HG03196 (cell line): Measurements from ENCODE around the gene UBR4.

Source experiments
- ATAC-seq: cut with Tn5 transposase; IDR thresholded peaks from one replicate; pipeline ENCODE4 v1.9.1; 2021; ENCODE audit not compliant: unreplicated experiment

Gene UBR4

DNA sequence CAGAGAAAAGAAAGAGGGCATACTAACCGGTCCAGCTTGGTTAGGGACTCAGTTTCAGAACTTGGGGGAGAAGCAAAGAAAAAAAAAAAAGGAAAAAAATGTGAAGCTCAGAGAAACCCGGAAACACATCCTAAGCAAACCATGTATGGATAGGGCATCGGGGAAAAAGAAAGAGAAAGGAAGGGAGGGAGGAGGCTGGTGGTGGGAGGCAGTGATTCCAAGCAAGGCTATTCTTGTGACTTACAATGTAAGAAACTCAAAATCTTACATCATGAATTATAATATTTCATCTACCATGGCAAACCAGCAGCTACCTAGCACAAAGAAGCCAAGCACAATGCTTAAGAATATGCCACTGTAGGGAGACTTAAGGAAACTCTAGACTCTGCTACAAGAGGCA lies 60.3 kb downstream of the UBR4 start:
- ATAC-seq: no peak

DNA sequence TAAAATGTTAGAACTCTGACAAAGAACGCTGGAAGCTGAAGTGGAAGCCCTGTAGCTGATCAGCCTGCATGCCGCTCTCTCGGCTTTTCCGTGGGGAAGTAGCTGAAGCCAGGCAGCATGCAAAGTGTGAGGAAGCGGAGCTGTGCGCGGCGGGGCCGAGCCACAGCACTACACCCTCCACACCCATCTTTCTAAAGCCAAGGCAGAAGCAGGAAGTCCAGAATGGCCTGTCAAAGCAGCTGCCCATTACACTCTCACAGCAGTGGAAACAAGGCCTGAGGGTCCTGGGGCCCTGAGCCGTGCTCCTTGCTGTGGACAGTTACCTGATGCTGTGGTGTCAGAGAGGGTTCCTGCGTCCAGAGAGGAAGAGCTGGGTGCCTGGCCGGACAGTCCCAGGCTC lies 69.6 kb downstream of the UBR4 start:
- ATAC-seq: no peak

DNA sequence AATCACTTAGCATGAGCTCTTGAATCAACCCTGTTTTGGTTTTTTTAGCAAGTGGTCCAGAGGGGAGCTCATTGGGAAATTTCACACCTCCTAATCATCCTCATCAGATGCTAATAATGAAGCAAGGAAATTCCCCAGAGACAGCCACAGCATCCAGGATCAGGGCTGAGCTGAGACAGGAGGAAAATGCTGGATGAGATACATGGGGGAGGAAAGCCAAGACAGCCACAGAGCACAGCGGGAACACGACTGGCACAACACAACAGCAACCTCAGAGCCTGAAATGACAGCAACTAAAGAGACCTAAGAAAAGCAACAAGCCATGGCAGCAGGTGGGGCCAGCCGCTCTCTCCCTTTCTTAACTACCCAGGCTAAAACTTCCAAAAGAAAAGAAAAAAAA lies 70.4 kb downstream of the UBR4 start:
- no peak for ATAC-seq

DNA sequence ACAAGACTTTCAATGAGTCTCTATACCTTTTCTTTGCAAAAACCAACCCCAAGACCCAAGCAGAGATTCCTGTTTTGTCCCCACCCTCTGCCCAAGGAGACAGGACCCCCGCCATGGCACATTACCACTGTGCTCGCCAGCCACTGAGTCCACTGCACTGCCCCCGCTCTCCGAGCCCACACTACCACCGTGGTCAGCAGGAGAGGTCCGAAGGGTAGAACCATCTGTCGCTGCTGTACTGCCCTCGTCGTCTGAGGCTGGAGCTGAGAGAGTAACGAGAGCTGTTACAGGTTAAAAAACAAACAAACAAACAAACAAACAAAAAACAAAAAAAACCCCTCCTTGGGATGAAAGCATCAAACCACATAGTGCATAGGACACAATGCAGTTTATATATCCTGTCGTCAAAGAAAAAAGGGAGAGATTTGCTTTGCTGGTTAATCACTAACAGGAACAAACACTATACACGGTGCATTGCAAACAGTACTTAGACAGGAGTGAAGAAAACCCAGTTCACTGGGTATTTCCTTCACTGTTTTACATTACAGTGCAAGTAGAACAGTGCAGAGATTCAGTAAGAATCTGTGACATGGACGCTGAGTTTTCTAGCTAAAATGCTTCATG lies 71.0 kb downstream of the UBR4 start:
- no peak for ATAC-seq

DNA sequence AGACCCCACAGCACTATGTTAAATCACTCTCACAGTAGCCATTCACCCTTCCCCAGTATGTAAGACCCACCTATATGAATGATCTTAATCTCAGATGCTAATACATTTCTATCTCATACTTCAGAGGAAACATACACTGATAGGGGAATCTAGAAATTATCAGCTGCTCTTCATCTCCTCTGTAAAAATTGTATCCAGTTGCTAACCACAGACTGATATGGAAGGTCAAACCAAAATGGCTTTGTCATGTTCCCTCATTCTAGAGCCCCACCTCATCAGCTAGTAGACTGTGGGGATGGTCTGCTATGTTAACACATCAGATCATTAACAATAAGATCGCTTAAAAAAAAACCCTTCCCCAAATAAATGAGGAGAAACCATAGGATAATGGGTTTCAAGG lies 71.7 kb downstream of the UBR4 start:
- no peak for ATAC-seq

DNA sequence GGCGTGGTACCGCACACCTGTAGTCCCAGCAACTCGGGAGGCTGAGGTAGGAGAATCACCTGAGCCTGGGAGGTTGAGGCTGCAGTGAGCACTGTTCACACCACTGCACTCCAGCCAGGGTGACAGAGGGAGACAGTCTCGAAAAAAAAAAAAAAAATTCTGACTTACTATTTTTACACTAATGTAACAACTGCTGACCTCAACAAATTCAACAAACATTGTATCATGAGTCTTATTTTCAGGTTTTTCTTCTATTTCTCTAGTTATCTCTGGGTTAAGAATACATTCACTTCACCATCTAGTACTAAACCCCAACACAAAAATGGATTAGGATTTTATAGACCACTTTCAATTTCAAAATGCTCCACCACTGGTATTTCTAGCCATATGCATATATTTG lies 72.9 kb downstream of the UBR4 start:
- no peak for ATAC-seq

DNA sequence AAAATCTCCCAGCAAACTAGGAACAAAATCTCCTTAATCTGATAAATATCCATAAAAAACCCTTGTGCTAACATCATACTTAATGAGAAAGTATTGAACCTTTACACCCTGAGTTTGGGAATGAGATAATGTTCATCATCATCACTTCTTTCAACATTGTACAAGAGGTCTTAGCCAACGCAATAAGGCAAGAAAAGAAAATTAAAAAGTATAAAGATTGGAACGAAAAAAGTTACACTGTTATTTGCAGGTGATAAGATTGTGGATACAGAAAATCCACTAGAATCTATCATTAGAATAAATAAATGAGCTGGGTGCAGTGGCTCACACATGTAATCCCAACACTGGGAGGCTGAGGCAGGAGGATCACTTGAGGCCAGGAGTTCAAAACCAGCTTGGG lies 76.7 kb downstream of the UBR4 start:
- ATAC-seq: no peak

DNA sequence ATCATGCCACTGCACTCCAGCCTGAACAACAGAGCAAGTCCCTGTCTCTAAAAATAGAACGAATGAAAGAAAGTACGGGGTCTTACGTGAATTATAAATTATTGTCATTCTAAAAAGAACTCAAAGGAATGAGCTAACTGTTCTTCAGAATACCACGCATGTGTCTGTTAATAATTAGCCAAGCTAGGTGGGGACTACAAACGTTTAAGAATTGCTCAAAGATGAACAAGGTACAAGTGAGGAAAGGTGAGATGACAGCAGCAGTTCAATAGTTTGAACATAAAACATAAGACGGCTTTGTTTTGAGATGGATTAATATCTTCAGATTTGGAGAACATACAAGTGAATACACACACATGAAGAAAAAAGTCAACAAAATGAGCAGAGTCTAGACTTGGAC lies 79.6 kb downstream of the UBR4 start:
- ATAC-seq: no peak

DNA sequence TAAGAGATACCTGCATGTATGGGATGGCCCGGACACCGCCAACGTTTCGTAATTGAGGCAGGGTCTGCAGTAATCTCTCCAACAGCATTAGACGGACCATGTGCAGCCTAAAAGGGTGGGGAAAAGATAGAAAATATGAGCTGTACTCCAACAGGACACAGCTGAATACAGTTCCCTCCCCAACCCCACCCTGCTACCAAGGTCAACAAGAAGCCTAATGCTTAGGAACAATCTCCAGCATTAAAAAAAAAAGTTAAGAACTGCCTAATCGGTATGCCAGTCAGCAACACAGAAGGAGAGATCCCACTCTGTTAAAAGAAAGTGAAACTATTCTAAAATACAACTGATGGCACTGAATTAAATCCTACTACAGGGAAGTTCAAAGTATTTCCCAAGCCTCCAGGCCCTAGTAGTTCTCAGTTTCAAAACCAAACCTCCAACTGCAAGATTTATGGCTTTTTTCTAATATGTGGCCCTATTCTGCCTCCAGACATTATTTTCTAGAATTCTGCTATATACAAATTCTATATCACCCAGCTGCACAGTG lies 81.0 kb downstream of the UBR4 start:
- ATAC-seq: no peak

DNA sequence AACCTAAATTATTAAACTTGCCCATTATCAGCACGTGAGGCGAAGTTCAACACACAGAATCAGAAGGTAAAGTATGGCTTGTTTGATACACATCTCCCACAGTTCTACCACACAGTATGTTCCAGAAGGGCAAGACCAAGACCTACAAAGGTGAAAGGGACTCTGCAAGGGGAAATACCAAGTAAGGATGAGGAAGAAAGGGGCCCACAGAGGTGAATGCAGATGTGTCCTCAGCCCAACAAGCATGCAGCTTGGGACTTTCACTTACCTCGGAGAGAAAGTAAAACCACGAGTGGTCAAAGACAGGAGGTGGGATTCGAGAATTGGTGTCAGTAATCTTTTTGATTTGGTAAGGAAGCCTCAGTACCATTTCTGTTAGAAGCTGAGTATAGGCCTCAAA lies 85.8 kb downstream of the UBR4 start:
- ATAC-seq: no peak

DNA sequence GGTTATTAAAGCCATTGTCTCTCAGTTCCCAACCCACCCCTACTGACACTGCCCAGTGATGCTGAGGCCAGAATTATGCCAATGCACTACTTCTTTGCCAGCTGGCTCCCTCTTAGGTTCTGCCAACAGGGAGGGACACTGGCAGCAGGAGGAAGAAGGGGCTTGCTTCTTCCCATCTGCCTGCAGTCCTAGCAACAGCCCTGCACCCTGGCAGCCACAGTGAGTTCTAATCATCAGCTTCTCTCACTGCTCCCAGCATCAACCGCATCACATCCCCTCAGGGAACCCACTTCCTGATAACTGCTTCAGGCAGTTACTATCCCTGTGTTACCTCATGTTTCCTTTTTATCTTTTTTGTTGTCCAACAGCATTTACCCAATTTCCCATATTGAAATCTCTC lies 86.2 kb downstream of the UBR4 start:
- ATAC-seq: no peak

DNA sequence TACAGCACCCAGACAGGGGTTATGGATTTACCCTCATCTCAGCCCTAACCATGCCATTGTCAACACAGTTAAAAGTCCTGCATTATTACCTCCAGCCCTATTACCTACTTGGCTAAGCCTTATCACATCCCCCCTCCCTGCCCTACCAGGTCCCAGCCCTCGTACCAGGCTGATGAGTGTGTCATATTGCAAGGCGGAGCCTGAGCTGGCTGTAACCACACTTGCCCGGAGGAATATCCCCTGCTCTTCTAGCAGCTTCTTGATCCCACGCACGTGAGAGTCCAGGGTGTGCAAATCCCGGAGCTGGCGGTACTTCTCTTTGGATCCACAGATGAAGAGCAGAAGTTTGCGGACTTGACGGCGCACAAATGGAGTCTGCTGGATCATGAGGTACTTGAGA lies 87.4 kb downstream of the UBR4 start:
- no peak for ATAC-seq

DNA sequence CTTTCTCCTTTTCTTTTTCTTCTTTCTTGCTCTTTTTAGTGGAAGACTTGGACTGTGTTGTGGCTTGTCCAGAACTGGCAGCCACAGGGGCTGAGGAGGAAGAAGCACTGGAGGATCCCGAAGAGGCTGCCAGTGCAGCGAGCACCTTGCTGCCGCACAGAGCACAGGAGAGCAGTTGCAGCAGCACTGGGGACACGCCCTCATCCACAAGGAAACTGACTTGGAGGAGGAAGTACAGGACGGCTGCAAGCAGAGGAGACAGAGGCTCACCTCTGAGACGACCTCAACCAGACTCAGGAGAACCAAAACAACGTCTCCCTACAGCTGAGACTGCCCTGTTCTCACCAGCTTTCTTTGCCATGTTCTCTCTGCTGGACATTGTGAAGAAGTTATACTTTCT lies 88.9 kb downstream of the UBR4 start:
- ATAC-seq: no peak

DNA sequence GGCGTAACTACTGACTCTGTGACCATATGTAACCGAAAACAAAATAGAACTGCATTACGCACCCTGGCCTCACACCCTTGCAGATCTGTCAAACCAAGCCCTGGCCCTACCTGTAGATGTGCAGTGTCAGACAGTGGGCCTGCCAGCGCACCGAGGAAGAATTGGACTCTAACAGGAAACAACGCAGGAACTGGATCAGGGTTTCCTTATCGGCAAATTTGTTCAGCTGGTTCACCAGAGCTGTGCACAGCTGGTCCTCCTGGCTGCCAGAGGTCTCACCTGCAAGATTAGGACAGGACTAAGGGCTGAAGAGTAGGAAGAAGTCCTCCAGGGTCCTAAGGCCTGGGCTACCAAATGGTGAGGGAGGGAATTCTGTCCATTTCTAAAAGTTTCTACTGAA lies 90.0 kb downstream of the UBR4 start:
- no peak for ATAC-seq

DNA sequence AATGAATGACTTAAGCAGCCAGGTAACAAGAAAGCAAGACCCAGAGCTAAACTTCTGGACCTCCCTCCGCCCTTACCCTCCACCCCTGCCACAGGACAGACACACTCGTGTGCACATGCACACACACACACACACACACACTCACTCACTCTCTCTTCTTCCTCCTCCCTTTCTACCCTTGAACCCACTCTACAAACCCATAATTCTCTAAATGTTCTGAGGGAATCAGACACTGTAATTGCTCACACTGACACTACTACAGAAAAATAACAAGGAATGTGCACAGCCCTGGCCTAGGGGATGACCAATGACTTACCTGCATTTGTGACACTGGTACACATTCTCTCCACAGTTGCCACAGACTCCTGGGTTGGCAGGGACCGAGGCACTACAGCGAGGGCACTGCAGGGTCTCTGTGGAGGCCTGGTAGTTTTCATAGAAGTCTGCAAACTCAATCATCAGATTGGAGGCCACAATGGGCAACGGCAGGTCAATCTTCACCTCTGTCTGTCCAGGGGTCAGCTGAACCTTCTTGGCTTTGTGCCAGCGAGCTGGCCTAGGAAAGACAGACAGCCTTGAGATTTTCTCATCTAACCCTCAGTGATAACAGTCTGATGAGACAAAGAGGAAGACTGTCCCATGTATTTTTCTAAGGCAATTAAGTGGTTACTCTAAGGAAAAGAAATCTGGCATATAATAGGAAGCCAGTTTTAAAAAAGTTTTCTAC lies 94.8 kb downstream of the UBR4 start:
- ATAC-seq: no peak

DNA sequence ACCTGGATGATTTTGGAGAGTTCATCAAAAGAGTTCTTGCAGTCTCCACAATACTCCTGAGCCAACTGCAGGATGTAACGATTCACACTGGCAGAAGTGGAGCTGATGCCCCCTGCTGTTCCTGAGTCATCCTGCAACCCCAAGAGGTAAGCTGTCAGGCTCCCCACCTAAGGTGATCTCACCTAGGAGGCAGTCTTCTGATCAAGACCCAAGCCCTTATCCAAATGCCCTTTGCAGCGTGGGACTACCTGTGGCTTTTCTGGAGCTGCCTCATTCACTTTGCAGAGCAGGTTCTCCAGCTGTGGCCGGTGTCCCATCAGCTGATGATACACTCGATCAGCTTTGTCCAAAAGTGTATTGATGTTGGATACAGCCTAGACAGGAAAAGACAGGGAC lies 96.4 kb downstream of the UBR4 start:
- ATAC-seq: no peak

DNA sequence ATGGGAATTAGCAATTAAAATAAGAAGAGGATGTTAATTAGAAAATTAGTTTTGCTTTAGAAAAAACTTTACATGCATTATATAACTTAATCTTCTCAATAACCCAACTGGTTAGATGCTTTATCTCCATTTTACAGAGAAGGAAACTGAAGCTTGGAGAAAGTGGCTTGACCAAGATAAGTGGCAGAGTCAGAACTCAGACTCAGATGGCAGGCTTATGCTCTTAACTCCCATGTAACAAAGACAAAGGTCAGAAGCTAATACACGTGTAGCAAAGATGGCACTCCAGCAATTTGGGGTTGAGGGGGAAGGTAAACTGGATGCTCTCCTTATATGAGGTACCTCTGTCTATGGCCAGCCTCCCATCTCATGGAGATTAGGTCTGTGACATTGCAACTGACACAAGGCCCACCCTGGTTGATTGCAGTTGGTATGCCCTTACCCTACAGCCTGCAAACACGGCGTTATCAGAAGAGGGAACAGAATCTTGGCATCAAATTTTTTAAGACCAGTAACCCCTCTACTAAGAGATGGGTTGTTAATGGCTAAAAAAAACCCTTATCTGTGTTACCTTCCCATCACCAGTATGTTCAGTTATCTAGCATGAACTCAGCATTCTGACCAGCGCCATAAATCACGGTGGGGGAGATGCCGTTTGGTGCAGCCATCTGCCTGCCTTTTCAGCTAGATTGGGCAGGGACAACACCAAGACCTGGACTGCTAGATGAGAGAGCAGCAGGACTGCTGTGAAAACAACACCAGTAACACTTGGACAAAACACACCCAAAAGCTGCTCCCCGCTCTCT lies 97.0 kb downstream of the UBR4 start:
- ATAC-seq: no peak

DNA sequence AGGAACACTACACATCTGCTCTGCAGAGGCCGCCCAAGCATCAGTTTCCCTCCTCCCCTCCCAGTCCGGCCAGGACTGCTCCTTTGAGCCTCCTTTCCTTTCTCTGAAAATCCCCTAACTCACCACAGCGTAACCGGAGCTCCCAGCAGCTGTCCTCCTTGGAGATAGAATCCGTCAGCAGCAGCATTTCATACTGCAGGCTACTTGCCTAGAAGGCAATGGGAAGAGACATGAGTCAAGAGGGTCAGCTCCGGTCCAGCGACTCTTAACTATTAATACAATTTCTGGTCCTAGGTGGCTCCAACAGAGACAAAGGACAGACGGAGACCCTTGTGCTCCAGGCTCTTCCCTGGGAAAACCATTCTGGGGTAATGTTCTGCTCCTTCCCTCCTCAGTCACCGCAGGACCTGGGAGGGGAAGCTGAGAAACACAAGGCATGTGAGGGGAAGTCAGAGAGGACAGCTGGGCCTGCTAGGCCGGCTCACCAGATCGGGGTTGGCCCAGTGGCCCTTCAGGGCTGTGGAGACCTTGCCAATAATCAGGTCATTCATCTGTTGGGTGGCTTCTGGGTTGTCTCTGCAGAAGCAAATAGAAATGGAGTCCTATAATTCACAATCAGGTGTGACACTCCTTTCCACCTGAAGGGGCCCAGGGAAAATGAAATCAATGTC lies 99.7 kb downstream of the UBR4 start:
- no peak for ATAC-seq

DNA sequence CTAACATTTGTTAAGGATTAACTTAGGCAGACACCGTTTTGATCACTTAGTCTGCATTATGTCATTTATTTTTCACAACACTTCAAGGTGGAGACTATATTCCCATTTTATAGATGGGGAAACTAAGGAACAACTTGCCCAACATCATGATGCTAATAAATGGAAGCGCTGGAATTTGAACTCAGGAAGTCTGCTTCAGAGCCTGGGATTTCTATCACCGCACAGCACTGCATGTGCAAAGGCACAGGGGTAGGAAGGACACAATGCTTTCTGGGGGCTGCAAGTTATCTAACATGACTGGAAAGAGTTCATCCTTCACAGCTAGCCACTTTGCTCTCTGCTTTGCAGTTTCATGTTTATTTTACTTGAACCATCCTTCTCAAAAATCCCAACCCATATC lies 100.5 kb downstream of the UBR4 start:
- ATAC-seq: no peak

DNA sequence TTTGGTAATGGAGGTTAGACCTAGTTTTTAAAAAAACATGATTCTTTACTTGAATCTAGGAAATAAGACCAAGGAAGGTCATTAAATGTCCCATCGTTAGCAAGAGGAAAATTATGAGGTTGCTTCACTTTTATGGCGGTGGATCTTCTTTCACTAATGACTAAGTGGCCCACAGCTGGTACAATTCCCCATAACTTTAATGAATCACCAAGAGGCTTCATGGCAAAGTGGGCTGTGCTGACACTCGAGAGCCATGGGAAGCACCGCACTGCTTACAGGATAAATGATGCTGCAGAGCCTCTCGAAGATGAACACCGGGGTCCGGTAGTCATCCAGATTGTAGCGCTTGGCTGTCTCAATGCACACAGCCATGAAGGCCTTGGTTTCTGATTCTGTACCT lies 108.8 kb downstream of the UBR4 start:
- no peak for ATAC-seq

DNA sequence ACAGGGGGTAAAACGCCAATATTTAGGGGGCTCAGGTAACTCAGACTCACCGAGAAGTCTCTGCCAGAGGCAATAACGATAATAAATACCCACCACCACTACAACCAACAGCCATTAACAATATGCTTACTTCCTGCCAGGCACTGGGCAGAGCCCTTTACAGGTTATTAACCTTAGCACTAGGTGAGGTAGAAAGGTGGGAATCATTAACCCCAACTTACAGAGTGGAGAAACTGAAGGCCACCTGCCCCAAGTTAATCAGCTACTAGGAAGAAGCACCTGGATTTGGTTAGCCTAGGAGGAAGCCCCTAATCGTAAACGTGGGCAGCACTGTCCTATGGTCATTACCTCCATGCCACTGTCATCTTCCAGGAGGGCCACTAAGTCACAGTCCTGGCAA lies 110.0 kb downstream of the UBR4 start:
- no peak for ATAC-seq
